Adrenal gland (tissue), 12 donors: ENCODE data around the gene YOD1. TPM values are rescaled to one million over a fixed set of nuclear protein-coding genes. Genes with fewer than 3 reads are reported as not detected.

Experiments used
- DNase-seq, 7 donors: peaks; one replicate each; pipeline ENCODE4 v3.0.0-alpha.2; 2019 to 2020
- H3K27ac ChIP-seq, 5 donors: fragments of 200-600 bp; sonication (generic) in 4 of 5; 1 replicate in 3 of 5; 2 replicates in 2 of 5; pipeline versions ENCODE4 v1.5.1 to v1.8.0; 2016 to 2020; ENCODE audit warnings: mild to moderate bottlenecking in 1 of 5
- H3K27me3 ChIP-seq: fragments of 200-600 bp; 2 replicates; pipeline ENCODE4 v1.8.0; 2021
- H3K36me3 ChIP-seq, 2 donors: fragments of 200-600 bp; replicated peaks in 1 of 2; 1 replicate in 1 of 2; 2 replicates in 1 of 2; pipeline versions ENCODE4 v1.5.1 to v1.8.0; 2018 to 2022
- H3K4me1 ChIP-seq, 2 donors: fragments of 200-600 bp; replicated peaks in 1 of 2; 1 replicate in 1 of 2; 2 replicates in 1 of 2; pipeline versions ENCODE4 v1.5.1 to v1.8.0; 2018 to 2021
- H3K4me3 ChIP-seq, 4 donors: fragments of 200-600 bp; sonication (generic) in 3 of 4; one replicate each; pipeline ENCODE4 v1.5.1; 2016 to 2018
- H3K9me3 ChIP-seq, 3 donors: fragments of 200-600 bp; sonication (generic) in 1 of 3; replicated peaks in 1 of 3; 1 replicate in 2 of 3; 2 replicates in 1 of 3; pipeline versions ENCODE4 v1.5.1 to v1.8.0; 2016 to 2021
- POLR2A ChIP-seq, 2 donors: fragments of 450-650 bp; IDR thresholded peaks; one replicate each; pipeline ENCODE4 v1.6.1; 2017; ENCODE audit warnings: antibody characterized with exemption in 2 of 2, mild to moderate bottlenecking in 2 of 2, moderate library complexity in 1 of 2
- WGBS, 4 donors: extraction: QIAGEN DNeasy Blood & Tissue Kit in 2 of 4; methylation state at CpG; one replicate each; pipeline versions ENCODE4 v1.1.5 to v1.1.7; 2013 to 2017; 5-methylcytosine and 5-hydroxymethylcytosine counted together
- intact Hi-C, 2 donors: fragments of 100-400 bp; cut with DNase I; formaldehyde crosslinking; loops; one replicate each; pipeline versions ENCODE4 v1.14.1 to v1.15.0; 2022 to 2023
- polyA plus RNA-seq, 3 donors: library from polyadenylated mRNA; stranded (reverse); fragments of 200-250 nt in 2 of 3; fragments of 350-450 nt in 1 of 3; fragmentation: Illumina TruSeq in 1 of 3; extraction: RNeasy Lipid Tissue Mini Kit (QIAGEN cat#74804) in 1 of 3; gene quantifications; one replicate each; pipeline ENCODE4 v1.2.3, GENCODE V29; 2013 to 2014
- total RNA-seq, 9 donors: library from RNA; depleted of rRNA in 4 of 9; stranded (reverse); fragments of >200 nt in 4 of 9; fragments of 120-200 nt in 1 of 9; fragmentation: NEBNext Ultra II Directional in 1 of 9; extraction: Animal tissue kit (Norgen Biotek cat#: 25700) in 1 of 9; gene quantifications; one replicate each; pipeline versions ENCODE4 v1.1.0 to v1.2.4, GENCODE V29; 2013 to 2023
- TF ChIP-seq, protein P1 (sequence below), 6 experiments: fragments of 450-650 bp in 4 of 6; fragments of 200-600 bp in 2 of 6; sonication (generic) in 1 of 6; IDR thresholded peaks; 1 replicate in 5 of 6; 2 replicates in 1 of 6; pipeline versions ENCODE4 v1.5.1 to v1.8.0; 2016 to 2021; ENCODE audit warnings: antibody characterized with exemption in 6 of 6, mild to moderate bottlenecking in 2 of 6, moderate library complexity in 1 of 6
- donor health status: healthy with polysubstance abuse.
- donor health status: Bipolar disorder and iron deficiency.
- donor health status: DM: yes; HTN: yes; CAD: no.
- donor health status: DM: no; HTN: no; CAD: no.
- donor health status: DM: no; HTN: no; CAD: no.
- donor health status: DM: yes; HTN: yes; CAD: no.

YOD1 gene
- total and polyA plus RNA-seq, 12 donors, result 2.5 to 22.1 (median 8.6) TPM

DNA sequence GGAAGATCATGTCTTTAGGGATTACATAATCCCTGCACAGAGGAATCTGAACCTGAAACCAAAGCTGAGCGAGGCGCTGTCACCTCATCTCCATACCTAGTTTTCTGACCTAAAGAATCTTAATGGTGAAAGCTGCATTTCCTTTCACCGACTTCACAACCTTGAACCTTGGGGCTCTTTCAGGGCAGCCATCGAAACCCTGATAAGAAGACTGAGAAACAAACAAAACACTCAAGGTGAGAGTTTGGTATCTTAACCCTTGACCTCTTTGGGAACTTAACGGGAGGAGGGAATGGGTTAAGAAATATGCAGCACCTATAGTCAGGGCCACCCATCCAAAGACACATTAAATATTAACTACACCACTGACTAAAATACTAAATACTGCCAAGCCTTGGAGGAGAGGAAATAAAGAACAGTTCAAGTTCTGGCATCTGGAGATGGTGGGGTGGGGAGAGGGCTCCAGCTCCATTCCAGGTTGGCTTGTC is 20.4 kb downstream of the YOD1 start:
- Histone ChIP-seq H3K4me3 (no peak overlapping the region), H3K9me3 (no peaks in the 10 kb centered on the region), H3K4me1 (peaks cover 18 to 26% of the 10 kb centered on the region in 2 donors), H3K36me3 (no peaks in the 10 kb centered on the region), H3K27me3 (no peaks in the 10 kb centered on the region), H3K27ac (no peak overlapping the region)
- TF ChIP-seq, protein P1, sequence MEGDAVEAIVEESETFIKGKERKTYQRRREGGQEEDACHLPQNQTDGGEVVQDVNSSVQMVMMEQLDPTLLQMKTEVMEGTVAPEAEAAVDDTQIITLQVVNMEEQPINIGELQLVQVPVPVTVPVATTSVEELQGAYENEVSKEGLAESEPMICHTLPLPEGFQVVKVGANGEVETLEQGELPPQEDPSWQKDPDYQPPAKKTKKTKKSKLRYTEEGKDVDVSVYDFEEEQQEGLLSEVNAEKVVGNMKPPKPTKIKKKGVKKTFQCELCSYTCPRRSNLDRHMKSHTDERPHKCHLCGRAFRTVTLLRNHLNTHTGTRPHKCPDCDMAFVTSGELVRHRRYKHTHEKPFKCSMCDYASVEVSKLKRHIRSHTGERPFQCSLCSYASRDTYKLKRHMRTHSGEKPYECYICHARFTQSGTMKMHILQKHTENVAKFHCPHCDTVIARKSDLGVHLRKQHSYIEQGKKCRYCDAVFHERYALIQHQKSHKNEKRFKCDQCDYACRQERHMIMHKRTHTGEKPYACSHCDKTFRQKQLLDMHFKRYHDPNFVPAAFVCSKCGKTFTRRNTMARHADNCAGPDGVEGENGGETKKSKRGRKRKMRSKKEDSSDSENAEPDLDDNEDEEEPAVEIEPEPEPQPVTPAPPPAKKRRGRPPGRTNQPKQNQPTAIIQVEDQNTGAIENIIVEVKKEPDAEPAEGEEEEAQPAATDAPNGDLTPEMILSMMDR (IDR thresholded peaks at IDR 0.05), result no peak
- no peak for TF ChIP-seq POLR2A (IDR thresholded peaks at IDR 0.05)
- intact Hi-C loops, result no loop called here
- WGBS, 4 donors, result 54 to 67% (median 65%) methylated on average over 5 of the region's 5 CpGs
- DNase-seq, result no peak

DNA sequence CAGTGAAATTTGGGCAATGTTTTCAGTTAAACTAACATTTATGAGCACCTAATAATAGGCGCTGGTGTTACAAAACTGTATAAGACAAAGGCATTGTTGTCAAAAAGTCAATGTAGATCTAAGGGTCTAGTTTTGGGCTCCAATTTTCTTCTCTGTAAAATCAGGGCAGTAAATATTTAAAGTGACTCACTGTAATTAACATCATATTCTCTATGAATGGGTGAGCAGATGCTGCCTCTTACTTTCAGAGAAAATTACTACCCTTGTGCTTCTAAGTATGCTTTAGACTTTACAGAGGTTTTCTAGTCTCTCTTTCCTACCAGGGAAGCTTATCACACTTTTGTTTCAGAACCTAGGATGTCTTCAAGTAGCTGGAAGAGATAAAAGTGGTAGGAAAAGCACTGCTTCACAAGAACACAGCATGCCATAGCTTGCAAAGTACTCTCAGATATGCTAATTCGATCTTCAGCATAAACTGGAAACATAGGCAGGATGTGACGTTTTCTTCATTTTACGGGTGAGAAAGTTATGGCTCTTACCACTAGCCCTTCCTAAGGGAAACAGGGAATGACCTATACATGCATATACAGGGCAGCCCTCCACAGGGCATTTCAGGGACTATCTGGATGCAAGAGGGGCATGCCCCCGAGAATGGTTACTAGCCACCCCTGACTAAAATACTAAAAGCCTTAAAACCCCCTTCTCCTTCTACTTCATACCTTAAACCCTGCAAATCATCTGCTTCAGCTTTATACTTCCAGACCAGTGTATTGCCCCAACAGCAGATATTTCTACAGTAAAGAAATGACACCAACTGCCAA is 21.1 kb downstream of the YOD1 start:
- H3K9me3 ChIP-seq, result no peaks in the 10 kb centered on the region
- TF ChIP-seq, protein P1 (IDR thresholded peaks at IDR 0.05), result no peak
- no peak for TF ChIP-seq POLR2A (IDR thresholded peaks at IDR 0.05)
- H3K4me1 ChIP-seq, result peaks cover 24 to 32% of the 10 kb centered on the region in 2 donors
- DNase-seq, result no peak
- no peak overlapping the region for H3K27ac ChIP-seq
- no peaks in the 10 kb centered on the region for H3K36me3 ChIP-seq
- H3K4me3 ChIP-seq, result no peak overlapping the region
- 80 to 90% (median 84%) methylated on average over 5 of the region's 5 CpGs for WGBS, 4 donors
- intact Hi-C loops, result no loop called here
- no peaks in the 10 kb centered on the region for H3K27me3 ChIP-seq

DNA sequence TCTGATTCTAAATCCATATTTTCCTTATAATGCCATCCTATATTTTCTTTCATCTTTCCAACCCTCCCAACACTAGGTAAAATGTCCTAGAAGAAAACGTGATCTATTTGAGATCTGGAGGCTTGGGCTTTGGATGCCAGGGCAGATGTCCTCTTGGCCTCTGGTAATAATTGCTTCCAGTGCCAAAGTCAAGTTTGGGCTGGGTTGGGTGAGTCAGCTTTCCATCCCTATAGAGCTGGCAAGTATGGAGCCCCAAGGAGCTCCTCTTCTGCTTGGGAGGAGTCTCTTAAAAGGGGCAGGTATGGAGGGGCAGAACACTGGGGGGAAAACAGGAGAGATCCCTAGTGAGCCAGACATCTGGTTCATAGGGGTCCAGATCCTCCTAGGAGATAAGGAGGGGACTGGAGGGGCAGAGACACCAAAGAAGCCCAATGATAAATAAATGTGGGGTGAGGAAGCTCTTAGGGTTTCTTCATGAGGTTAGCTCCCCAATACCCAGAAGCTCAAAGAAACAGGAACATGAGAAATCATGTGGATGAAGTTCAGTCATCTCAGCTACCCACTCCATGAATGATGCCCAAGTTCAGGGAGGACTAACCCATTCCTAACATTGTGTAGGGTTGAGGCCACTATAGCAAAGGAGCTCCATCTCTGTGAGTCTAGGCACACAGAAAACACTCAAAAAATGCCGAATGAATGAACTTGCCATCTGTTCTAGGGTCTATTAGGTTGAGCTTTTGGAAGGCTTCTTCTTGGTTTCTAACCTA is 21.9 kb downstream of the YOD1 start:
- H3K27me3 ChIP-seq, result no peaks in the 10 kb centered on the region
- 91 to 92% (median 92%) methylated on average over 2 of the region's 2 CpGs for WGBS, 4 donors
- no peak overlapping the region for H3K27ac ChIP-seq
- H3K9me3 ChIP-seq, result no peaks in the 10 kb centered on the region
- H3K4me1 ChIP-seq, result peaks cover 33 to 41% of the 10 kb centered on the region in 2 donors
- no peaks in the 10 kb centered on the region for H3K36me3 ChIP-seq
- no peak for DNase-seq
- no peak overlapping the region for H3K4me3 ChIP-seq
- intact Hi-C loops, result no loop called here
- TF ChIP-seq POLR2A (IDR thresholded peaks at IDR 0.05), result no peak
- TF ChIP-seq, protein P1 (IDR thresholded peaks at IDR 0.05), result no peak

DNA sequence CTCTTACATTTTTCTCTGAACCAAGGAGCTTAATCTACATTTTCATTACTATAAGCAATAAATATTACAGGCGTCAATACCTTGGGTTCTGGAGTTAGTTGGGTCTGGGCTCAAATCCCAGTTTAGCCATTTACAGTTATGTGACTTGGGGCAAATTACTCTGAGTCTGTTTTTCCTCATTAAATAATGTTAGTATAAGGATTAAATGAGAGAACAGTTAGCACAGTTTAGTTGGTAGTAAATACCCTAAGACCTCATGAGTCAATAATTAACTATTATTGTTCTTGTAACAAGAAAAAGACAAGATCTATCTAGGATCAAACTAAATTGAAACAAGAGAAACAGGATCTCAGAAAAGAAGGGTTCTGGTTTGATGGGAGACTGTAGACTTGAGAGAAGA is 23.1 kb downstream of the YOD1 start:
- Histone ChIP-seq H3K27me3 (no peaks in the 10 kb centered on the region), H3K4me1 (peaks cover 36 to 46% of the 10 kb centered on the region in 2 donors), H3K4me3 (no peak overlapping the region), H3K36me3 (no peaks in the 10 kb centered on the region), H3K9me3 (no peaks in the 10 kb centered on the region), H3K27ac (peak overlapping the region in 1 of 5 donors; percentile 20)
- DNase-seq, result no peak
- WGBS, 4 donors, result 89 to 97% (median 93%) methylated on average over 1 of the region's 1 CpG
- intact Hi-C loops, result no loop called here
- TF ChIP-seq POLR2A (IDR thresholded peaks at IDR 0.05), result no peak
- TF ChIP-seq, protein P1 (IDR thresholded peaks at IDR 0.05), result no peak
